ENCODE measurements around the gene DNAJB12.
A peak's percentile ranks its signal among the peaks of the same experiment; 100 is the strongest.

The DNAJB12 gene

DNA sequence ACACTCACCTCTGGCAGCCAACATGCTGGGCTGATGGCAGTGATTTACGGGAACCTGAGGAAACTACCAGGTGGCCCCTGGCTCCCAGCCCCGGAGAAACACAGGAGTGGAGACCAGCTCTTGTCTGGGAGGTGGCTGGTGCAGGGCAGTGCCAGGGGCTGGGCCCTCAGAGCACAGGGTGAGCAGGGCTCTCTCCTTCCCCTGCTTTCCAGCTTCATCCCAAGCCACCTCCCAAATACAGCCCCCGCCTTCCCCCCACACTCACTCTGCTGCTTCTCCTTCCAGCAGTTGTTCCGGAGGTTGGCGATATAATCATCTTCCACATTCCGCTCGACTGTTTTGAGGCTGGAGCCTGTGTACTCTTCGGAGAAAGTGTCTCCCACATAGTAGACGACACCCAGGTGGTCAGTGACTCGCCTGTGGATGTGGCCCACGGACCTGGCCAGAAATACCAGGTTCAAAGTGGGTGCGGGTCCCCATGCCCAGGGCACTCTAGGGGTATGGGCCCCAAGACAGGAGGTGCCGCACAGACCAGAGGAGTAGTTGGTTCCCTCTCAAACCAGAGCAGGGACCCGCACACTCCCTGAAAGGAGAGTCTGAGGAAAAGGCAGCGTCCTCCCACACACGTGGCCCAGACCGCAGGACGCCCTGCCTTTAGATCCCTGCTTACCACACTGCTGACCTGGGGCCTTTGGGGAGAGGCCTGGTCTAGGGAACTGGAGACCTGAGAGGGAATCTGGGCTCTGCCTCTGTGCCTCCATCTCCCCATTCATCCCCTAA is 18.3 kb downstream of the DNAJB12 start:
- DNase-seq (ENCODE audit: low read depth): no peak
- H3K4me3 ChIP-seq (ENCODE audit: low read depth, low read length): no peak overlapping the region
- TF ChIP-seq, protein P1, sequence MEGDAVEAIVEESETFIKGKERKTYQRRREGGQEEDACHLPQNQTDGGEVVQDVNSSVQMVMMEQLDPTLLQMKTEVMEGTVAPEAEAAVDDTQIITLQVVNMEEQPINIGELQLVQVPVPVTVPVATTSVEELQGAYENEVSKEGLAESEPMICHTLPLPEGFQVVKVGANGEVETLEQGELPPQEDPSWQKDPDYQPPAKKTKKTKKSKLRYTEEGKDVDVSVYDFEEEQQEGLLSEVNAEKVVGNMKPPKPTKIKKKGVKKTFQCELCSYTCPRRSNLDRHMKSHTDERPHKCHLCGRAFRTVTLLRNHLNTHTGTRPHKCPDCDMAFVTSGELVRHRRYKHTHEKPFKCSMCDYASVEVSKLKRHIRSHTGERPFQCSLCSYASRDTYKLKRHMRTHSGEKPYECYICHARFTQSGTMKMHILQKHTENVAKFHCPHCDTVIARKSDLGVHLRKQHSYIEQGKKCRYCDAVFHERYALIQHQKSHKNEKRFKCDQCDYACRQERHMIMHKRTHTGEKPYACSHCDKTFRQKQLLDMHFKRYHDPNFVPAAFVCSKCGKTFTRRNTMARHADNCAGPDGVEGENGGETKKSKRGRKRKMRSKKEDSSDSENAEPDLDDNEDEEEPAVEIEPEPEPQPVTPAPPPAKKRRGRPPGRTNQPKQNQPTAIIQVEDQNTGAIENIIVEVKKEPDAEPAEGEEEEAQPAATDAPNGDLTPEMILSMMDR (IDR thresholded peaks at IDR 0.05; ENCODE audit: low read depth, low read length, missing control alignments): no peak

DNA sequence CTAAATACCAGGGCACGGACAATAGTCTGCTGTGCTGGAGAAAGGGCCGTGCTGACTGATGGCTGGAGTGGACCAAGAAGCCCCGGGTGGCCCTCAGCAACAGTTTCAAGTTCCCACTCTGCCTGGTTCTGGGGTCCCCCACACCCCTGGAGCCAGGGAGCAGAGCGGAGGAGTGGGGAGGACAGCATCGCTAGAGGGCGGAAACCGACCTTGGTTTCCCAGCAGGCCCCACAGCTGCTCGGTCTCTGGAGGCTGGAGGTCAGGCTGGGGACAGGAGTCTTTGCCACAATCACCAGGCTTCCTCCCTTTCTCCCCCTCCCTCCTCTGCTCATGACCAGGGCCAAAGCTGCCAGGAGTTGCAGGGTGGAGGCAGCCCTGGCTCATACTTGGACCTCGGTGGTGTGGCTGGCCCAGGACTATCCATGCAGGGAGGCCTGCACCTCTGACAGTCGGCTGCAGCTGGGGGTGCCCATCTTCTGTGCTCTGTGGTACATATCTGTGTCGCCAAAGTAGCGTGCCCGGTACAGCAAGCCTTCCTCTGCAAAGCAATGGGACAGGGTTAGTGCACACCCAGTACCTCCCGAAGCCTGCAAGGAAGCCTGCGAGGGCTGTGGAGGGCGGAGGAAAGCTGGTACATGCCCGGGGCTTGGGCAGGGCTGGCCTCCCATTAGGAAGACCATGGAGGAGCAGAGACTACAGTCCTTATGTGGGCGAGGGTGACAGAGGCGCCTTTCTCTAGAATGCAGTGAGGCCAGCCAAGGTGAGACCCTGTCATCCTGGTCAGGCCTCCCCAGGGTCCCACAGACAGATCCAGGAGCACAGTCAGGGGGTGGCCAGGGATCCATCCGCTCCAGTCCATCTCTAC is 19.1 kb downstream of the DNAJB12 start:
- H3K4me3 ChIP-seq (ENCODE audit: low read depth, low read length): peak overlapping the region; percentile 18
- DNase-seq (ENCODE audit: low read depth): peak; percentile 52
- TF ChIP-seq, protein P1 (IDR thresholded peaks at IDR 0.05; ENCODE audit: low read depth, low read length, missing control alignments): peak; percentile 38

DNA sequence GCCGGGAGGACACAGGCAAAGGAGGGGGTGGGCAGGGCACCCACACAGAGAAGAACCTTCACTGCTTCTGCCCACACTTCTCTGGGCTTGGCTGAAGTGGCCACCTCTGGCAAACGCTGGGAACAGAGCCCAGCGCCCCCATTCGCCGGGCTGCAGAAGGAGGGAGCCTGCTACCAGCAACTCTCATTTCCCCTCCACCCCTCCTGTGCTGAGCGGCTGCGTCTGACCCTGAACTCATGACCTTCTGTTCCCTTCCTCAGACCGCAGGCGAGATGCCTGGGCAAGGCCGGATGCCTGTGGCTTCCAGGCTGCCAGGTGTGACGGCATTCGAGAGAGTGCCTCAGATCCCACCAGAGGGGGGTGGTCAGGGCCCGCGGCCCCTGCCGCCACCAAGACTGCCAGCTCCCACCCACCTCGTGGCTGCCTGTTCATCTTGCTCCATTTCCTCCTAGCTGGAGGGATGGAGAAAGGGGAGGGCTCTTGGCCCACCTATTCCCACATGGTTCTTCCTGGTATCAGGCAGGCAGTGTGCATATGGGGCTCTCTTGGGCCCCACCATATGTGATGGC is 19.8 kb downstream of the DNAJB12 start:
- DNase-seq (ENCODE audit: low read depth): peak; percentile 91
- H3K4me3 ChIP-seq (ENCODE audit: low read depth, low read length): peak overlapping the region; percentile 18
- TF ChIP-seq, protein P1 (IDR thresholded peaks at IDR 0.05; ENCODE audit: low read depth, low read length, missing control alignments): peak; percentile 37

DNA sequence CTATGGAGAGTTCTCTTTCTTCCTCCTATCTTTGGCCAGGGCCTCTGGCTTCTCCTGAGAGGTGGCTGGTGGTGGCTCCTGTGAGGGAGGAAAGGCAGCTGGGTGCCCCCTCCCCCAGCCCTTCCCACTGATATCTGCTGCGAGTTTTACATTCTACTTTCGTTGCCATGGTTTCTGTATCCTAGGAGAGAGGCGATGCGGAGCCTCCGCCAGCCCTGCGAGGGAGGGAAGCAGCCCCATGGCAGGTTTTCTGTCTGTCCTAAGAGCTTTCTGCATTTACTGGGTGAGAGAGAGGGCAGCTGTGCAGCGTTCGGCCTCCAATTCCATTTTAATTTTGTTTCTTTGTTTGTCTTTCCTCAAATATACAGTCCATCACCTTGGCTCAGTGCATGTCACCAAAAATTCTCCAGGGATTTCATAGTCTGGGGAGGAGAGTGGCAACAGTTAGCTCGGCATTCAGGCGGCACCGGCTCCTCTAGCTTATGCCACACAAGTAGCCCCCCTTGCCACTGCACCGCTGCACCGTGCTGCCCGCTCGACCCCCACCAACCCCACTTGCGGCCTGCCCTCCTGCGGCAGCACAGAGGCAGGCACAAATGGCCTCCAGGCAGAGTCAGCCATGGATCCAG is 20.4 kb downstream of the DNAJB12 start:
- H3K4me3 ChIP-seq (ENCODE audit: low read depth, low read length): no peak overlapping the region; the same call in 1 of the 2 replicates
- TF ChIP-seq, protein P1 (IDR thresholded peaks at IDR 0.05; ENCODE audit: low read depth, low read length, missing control alignments): no peak
- DNase-seq (ENCODE audit: low read depth): no peak

DNA sequence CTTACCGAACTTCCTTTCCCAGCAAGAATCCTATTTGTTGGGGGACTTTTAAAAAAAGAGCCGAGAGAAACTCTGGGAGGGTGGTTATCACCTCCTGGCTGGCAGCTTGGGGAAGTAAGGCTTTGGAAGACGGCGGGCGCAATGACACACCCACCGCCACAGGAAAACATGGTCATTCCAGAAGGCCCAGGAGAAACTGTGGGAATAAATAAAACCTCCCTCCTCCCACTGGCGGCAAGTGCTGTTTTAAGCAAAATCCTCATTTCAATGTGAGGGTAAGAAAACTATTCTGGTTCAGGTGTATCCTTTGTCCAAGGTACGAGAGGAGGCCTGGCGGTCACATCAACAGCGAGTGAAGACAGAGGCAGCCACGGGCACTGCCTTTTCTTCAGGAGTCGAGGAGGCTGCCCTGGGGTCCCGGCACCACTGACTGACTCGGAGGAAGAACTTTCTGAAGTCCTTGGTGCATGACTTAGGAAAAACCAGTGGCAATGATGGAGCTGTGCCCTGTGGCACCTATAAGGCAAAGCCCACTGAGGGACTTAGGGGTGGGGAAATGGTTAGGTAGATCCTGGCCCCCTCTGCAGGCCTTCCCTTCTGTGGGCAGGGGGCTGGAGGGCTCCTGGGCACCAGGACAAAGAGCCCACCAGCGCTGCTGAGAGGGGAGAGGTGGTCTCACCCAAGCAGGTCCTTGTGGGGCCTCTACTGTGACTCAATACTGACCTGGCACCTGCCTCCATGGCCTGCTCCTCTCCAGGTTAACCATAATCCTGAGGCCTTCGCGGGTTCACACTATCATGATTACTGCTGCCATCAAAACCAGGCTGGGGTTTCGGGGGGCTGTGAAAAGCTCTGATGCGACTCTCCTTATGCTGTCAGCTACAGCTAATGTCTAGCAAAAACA is 21.4 kb downstream of the DNAJB12 start:
- DNase-seq (ENCODE audit: low read depth): no peak
- TF ChIP-seq, protein P1 (IDR thresholded peaks at IDR 0.05; ENCODE audit: low read depth, low read length, missing control alignments): no peak
- no peak overlapping the region for H3K4me3 ChIP-seq (ENCODE audit: low read depth, low read length)
